Left lobe of liver (tissue), 2 donors: ENCODE results near the gene HTR6. TPM values are rescaled to one million over a fixed set of nuclear protein-coding genes. Genes with fewer than 3 reads are reported as not detected.

Experiments used
- ATAC-seq: fragments of 200-7000 bp; cut with Tn5 transposase; one replicate; pipeline ENCODE4 v1.9.1; 2020; ENCODE audit warnings: mild to moderate bottlenecking, moderate library complexity
- DNase-seq: peaks from one replicate; pipeline ENCODE4 v3.0.0-alpha.2; 2020; ENCODE audit warnings: low spot score
- total RNA-seq: library from RNA; stranded (reverse); gene quantifications from one replicate; pipeline ENCODE4 v1.2.1, GENCODE V29; 2021
- donor health status: DM: no; HTN: no; CAD: no; lungs with moderate emphysema.
- donor health status: DM: no; HTN: yes; CAD: no.

The HTR6 gene
- total RNA-seq, 1 donor from 2014 or later = not detected

GRCh38 chr1:19684677-19685076, 20.0 kb downstream of the HTR6 start:
- ATAC-seq (no peak), DNase-seq (no peak)

DNA sequence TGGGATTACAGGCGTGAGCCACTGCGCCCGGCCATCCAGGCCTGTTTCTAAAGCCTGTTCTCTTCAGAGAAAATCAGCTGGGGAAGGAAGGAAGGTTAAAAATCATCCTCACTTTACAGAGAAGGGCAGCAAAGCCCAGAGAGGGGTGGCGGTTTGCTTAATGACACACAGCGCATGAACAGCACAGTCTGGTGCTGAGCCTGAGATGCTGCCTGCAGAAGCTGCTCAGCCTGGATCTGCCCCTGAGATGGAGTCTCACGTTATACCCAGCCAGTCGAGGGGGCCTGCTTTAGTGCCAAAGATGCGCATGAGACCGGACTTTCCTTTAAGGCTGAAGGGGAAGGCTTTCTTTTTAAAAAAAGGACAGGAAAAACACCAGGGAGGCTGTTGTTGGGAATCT, 21.3 kb downstream of the HTR6 start:
- DNase-seq = no peak
- ATAC-seq = no peak

GRCh38 chr1:19687414-19687813, 22.7 kb downstream of the HTR6 start:
- ATAC-seq (no peak), DNase-seq (no peak)

DNA sequence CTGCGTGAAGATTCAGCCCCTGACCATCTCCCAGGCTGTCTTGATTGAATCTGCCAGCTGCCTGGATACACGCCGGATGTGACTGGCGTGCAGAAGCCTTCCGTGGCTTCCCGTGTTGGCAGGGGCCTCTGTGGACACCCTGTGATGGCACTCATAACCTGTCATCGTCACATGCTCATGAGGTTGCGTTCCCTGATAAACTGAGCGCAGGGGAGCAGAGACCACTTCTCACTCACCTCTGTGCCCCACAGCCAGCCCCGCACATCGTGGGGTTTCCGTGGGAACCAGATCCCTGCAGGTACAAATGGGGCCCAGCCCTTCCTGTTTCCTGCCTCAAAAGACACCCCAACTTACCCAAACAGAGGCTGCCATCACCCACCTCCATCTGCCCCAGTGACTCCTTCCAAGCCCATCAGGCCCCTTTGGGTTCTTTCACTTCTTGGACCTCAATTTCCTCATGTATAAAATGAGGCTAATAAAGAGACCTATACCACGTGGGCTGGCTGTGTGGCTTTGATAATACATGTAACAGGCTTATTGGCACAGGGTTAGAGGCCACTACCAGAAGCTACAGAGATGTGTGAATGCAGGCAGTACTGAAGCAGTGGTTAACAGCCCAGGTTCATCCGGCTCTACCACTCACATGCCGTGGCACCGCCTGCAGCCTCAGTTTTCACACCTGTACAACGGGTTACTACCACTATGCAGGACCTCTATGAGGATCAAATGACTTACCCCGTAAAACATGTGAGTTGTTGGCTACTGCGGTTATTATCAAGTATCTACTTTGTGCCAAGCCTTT, 23.6 kb downstream of the HTR6 start:
- DNase-seq = no peak
- no peak for ATAC-seq

GRCh38 chr1:19689085-19689757, 24.5 kb downstream of the HTR6 start:
- DNase-seq (no peak), ATAC-seq (no peak)

GRCh38 chr1:19689856-19690255, 25.2 kb downstream of the HTR6 start:
- DNase-seq (no peak), ATAC-seq (no peak)

DNA sequence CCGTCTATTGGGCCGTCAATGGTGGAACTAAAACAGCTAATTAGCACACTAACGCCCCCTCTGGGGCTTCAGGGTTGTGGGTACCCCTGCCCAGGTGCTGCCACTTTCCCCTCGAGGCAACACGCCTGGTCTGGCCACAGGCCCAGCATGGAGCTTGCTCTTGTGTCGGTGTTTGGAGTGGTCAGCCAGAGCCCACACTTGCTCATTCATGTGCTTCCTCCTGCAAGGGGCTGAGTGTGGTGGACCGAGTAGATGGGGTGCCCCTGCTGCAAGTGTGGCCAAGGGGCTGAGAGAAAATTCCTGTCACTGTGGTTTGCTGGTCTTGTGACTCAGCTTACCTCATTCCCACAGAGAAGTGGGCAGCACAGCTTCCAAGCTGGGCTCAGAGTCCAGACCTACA, 25.7 kb downstream of the HTR6 start:
- no peak for DNase-seq
- no peak for ATAC-seq

DNA sequence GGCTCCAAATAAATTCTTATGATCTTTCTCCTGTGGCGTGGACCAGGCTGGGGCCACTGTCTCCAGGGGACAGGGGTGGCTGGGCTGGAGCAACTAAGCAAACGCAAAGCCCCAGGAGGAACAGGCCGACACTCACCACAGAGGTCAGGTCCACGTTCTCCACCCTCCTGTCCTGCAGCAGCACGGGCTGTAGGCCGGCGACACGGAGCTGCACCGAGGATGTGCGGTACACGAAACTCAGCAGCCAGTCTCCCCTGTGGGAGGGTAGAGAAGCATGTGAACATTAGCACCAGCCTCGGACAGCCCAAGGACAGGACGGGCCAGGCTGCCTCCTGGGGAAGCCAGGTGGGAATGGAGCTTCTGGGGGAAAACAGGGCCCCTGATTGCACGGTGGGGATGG, 29.6 kb downstream of the HTR6 start:
- DNase-seq (no peak), ATAC-seq (no peak)

GRCh38 chr1:19695772-19696171, 31.1 kb downstream of the HTR6 start:
- DNase-seq (no peak), ATAC-seq (no peak)

GRCh38 chr1:19696820-19697219, 32.1 kb downstream of the HTR6 start:
- ATAC-seq = no peak
- no peak for DNase-seq

- DNase-seq (no peak), ATAC-seq (no peak)
Measured at GRCh38 chr1:19698181-19698580, 33.5 kb downstream of the HTR6 start.

- DNase-seq (no peak), ATAC-seq (no peak)
Measured at GRCh38 chr1:19700079-19700777, 35.6 kb downstream of the HTR6 start.

- ATAC-seq (no peak), DNase-seq (no peak)
Measured at GRCh38 chr1:19703280-19703679, 38.6 kb downstream of the HTR6 start.

DNA sequence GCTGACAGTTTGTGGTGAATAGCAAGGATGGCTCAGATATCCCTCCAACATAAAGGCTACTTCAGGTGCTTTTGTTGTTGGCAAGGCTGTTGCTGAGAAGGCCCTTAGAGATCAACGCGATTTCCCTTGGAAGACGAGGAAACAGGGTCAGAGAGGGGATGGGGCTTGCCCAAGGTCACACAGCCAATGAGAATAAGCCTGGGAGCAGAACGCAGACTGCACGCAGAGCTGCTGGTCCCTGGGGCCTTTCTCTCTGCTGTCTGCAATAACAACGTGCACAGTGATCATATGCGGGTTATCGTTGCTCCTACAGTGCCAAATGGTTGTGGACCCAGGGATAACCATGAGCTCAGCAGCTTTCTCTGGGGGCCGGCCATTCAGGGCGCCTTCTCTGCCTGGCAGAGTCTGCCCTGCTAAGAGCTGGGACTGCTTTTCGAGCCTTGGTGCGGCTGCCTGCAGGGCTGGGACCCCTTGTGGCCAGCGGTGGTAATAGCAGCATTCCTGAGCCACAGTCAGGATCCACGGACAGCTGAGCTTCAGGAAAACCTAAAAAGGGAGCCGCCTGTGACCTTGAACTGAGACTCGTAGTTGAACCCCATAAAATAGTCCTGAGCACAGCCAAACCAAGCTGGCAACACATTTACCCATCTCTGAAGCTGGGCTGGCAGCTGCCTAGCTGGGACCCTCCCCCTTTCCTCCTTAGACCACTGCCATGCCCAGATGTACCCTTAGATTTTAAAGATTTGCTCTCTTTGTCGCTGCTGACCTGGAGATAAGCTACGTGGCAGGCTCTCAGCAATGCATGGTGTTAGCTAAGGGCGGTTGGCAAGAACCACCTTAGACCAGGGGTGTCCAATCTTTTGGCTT, 39.8 kb downstream of the HTR6 start:
- peak; percentile 99 for ATAC-seq
- DNase-seq = peak; percentile 67

- DNase-seq = no peak
- no peak for ATAC-seq
Measured at GRCh38 chr1:19705464-19705863, 40.8 kb downstream of the HTR6 start.

DNA sequence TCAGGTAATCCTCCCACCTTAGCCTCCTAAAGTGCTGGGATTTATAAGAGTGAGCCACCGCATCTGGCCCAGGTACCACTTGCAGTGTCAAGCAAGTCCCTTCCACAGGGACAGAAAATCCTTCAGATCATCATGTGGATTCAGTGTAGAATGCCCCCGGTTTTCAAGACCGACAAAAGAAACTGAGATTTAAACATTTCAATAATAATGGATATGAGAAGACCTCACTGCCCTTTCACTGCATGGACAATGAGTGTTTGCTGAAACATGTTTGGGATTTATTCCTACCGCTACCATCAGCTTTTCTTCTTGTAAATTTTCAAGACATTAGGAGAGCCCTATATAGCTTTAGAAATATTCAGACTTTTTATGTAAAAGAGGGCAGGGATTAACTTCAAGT, 41.5 kb downstream of the HTR6 start:
- no peak for ATAC-seq

DNA sequence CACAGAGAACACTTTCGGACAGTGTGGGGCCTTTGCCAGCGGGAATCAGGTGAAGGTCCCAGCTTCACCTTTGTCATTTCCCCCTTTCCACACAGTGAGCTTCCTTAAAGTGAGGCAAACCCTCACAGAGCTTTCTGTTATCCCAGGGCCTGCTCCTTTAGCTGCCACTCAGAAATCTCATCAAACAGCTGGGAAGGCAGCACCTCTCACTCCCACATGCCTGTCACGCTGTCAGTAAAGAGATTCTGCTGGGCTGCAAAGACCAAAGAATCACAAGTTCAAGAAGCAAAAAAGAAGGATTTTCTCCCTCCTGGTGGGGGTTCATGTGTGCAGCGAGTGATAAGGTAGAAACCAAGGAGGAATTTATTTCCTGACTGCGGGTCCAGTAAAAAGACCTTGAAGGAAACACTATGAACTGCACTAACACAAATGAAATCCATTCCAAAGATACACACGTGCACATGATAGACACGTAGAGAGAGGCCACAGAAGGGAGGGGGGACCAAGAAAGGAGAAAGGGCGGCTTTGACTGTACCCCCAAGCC, 44.0 kb downstream of the HTR6 start:
- DNase-seq = no peak
- no peak for ATAC-seq

More for the DNA sequence above, 41.5 kb downstream of the HTR6 start:
- DNase-seq = no peak

DNA sequence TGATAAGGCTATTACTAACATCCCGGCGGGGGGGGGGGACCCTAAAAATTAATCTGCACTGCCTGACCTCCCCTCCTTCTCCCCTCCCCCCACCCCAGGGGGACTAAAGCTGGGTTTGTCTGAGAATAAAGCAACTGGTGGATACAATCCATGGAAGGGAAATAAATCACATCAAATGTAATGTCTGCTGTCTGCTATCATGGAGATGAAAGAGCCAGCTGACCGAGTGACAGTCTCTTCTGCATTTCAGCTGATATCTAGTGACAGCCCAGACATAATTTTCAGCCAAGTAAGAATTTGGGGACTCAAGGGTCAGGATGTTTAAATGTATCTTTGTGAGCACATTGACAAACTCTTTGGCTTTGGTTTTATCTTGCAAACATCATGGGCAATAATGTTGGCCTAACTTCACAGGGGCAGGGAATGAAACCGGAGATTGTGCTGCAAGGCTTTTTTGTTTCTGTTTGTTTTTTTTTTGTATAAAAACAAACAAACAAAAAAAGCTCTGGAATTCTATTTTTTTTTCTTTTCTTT, 44.7 kb downstream of the HTR6 start:
- DNase-seq = no peak
- no peak for ATAC-seq

DNA sequence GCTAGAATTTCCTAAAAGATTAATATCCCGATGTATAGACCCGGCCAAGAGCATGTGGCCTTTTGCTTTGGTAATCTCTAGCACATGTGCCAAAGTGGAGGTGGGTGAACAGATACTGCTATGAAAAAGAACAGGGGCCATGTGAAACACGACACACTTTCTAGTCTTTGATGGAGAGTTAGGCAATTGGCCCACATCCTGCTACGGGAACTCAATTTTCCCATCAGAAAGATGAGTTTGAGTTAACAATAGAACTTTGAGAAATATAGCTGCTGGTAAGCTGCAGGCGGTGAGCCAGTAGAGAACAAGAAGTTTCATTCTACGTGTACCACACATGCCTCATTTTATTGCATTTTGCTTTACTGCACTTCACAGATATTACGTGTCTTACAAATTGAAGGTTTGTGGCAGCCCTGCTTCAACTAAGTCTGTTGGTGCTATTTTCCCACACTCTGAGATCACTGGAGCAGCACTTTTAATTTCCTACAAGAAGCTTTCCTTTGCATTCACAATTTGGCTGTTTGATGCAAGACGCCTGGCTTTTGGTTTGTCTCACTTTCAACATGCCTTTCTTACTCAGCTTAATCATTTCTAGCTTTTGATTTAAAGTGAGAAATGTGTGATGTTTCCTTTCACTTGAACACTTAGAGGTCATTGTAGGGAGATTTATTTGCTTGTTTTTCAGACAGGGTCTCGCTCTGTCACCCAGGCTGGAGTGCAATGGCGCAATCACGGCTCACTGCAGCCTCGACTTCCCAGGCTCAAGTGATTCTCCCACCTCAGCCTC, 46.3 kb downstream of the HTR6 start:
- ATAC-seq (no peak), DNase-seq (no peak)

GRCh38 chr1:19712928-19713327, 48.3 kb downstream of the HTR6 start:
- DNase-seq = no peak
- no peak for ATAC-seq
